ENCODE results near the gene HERC2. TPM values are rescaled to one million over a fixed set of nuclear protein-coding genes. Genes with fewer than 3 reads are reported as not detected.

The HERC2 gene
- polyA plus RNA-seq, 2 donors: 19.4 to 28.2 TPM

GRCh38 chr15:28099555-28100140 lies 222.3 kb downstream of the HERC2 start:
- H3K36me3 ChIP-seq (ENCODE audit: control insufficient read depth in 2 of 2, insufficient read depth in 2 of 2, low read length in 1 of 2): no peaks in the 10 kb centered on the region
- H3K9me3 ChIP-seq (ENCODE audit: control insufficient read depth in 2 of 2, insufficient read depth in 1 of 2, low read depth in 1 of 2, low read length in 1 of 2): peaks cover 0 to 3% of the 10 kb centered on the region in 2 donors
- H3K27ac ChIP-seq (ENCODE audit: low read depth in 2 of 2, low read length in 1 of 2): no peak overlapping the region
- no peaks in the 10 kb centered on the region for H3K27me3 ChIP-seq (ENCODE audit: control insufficient read depth in 1 of 2, insufficient read depth in 2 of 2, low read length in 2 of 2)
- peaks cover 8 to 15% of the 10 kb centered on the region in 2 donors for H3K4me1 ChIP-seq (ENCODE audit: control insufficient read depth in 2 of 2, insufficient read depth in 2 of 2, low read length in 1 of 2)
- peak overlapping the region in 1 of 2 donors; percentile 27 for H3K4me3 ChIP-seq (ENCODE audit: low read depth in 1 of 2, low read length in 2 of 2)
- WGBS, 2 donors: 20 to 22% methylated on average over 16 of the region's 16 CpGs

- WGBS, 2 donors: 6 to 10% methylated on average over 48 to 52 of the region's 52 CpGs
- peak within 1 kb of the TSS in 1 of 2 donors; percentile 27 for H3K4me3 ChIP-seq (ENCODE audit: low read depth in 1 of 2, low read length in 2 of 2)
- H3K36me3 ChIP-seq (ENCODE audit: control insufficient read depth in 2 of 2, insufficient read depth in 2 of 2, low read length in 1 of 2): no peaks in the 10 kb centered on the region
- H3K9me3 ChIP-seq (ENCODE audit: control insufficient read depth in 2 of 2, insufficient read depth in 1 of 2, low read depth in 1 of 2, low read length in 1 of 2): peaks cover 0 to 3% of the 10 kb centered on the region in 2 donors
- peaks cover 11 to 21% of the 10 kb centered on the region in 2 donors for H3K4me1 ChIP-seq (ENCODE audit: control insufficient read depth in 2 of 2, insufficient read depth in 2 of 2, low read length in 1 of 2)
- no peak within 1 kb of the TSS for H3K27ac ChIP-seq (ENCODE audit: low read depth in 2 of 2, low read length in 1 of 2)
- H3K27me3 ChIP-seq (ENCODE audit: control insufficient read depth in 1 of 2, insufficient read depth in 2 of 2, low read length in 2 of 2): no peaks in the 10 kb centered on the region
These were observed 223.0 kb downstream of the HERC2 start, which contains the start of gene OCA2 for GRCh38 chr15:28098766-28099554. Gene OCA2, minus strand, starts transcription at chr15:28099315. Its CDS starts 17,441 bp downstream, at chr15:28081874.

GRCh38 chr15:28098360-28098765 lies 223.6 kb downstream of the HERC2 start:
- Histone ChIP-seq H3K27ac (ENCODE audit: low read depth in 2 of 2, low read length in 1 of 2) (no peak overlapping the region), H3K27me3 (ENCODE audit: control insufficient read depth in 1 of 2, insufficient read depth in 2 of 2, low read length in 2 of 2) (no peaks in the 10 kb centered on the region), H3K36me3 (ENCODE audit: control insufficient read depth in 2 of 2, insufficient read depth in 2 of 2, low read length in 1 of 2) (no peaks in the 10 kb centered on the region), H3K9me3 (ENCODE audit: control insufficient read depth in 2 of 2, insufficient read depth in 1 of 2, low read depth in 1 of 2, low read length in 1 of 2) (peaks cover 0 to 3% of the 10 kb centered on the region in 2 donors), H3K4me3 (ENCODE audit: low read depth in 1 of 2, low read length in 2 of 2) (no peak overlapping the region), H3K4me1 (ENCODE audit: control insufficient read depth in 2 of 2, insufficient read depth in 2 of 2, low read length in 1 of 2) (peaks cover 11 to 21% of the 10 kb centered on the region in 2 donors)
- 70 to 74% methylated on average over 11 of the region's 11 CpGs for WGBS, 2 donors

DNA sequence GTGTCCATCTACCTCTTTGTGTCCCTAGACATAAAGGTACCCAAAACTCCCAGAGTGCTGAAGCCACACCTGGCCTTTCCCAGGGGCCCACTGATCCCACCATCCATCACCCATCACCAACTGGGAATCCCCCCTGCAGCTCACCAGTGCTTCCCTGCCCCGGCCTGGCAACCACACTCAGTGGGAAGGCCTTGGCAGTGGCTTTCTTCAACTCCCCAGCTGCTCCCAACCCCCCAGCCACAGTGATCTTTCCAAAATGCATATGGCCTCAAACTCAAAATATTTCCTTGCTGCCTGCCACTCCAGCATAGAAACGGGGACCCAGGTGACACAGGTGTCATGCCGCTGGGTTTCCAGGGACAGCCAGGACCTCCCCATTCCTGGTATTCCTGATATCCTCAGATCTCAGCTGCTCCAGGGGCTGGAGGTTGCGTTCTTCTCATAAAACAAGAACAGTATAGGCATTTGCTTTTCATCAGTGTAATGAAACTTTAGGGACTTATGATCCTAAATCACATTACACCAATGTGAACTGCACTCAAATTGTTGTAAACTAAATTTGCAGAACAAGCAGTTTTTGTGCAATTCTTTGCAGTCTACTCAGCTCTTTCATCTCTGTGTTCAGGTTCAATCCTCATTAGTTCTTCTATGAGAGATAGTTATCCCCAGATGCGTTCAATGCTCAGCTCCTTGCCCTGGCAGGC lies 224.2 kb downstream of the HERC2 start:
- Histone ChIP-seq H3K36me3 (ENCODE audit: control insufficient read depth in 2 of 2, insufficient read depth in 2 of 2, low read length in 1 of 2) (no peaks in the 10 kb centered on the region), H3K9me3 (ENCODE audit: control insufficient read depth in 2 of 2, insufficient read depth in 1 of 2, low read depth in 1 of 2, low read length in 1 of 2) (peaks cover 0 to 3% of the 10 kb centered on the region in 2 donors), H3K4me1 (ENCODE audit: control insufficient read depth in 2 of 2, insufficient read depth in 2 of 2, low read length in 1 of 2) (peaks cover 11 to 21% of the 10 kb centered on the region in 2 donors), H3K4me3 (ENCODE audit: low read depth in 1 of 2, low read length in 2 of 2) (no peak overlapping the region), H3K27ac (ENCODE audit: low read depth in 2 of 2, low read length in 1 of 2) (no peak overlapping the region), H3K27me3 (ENCODE audit: control insufficient read depth in 1 of 2, insufficient read depth in 2 of 2, low read length in 2 of 2) (no peaks in the 10 kb centered on the region)
- WGBS, 2 donors: 86 to 89% methylated on average over 5 of the region's 5 CpGs

DNA sequence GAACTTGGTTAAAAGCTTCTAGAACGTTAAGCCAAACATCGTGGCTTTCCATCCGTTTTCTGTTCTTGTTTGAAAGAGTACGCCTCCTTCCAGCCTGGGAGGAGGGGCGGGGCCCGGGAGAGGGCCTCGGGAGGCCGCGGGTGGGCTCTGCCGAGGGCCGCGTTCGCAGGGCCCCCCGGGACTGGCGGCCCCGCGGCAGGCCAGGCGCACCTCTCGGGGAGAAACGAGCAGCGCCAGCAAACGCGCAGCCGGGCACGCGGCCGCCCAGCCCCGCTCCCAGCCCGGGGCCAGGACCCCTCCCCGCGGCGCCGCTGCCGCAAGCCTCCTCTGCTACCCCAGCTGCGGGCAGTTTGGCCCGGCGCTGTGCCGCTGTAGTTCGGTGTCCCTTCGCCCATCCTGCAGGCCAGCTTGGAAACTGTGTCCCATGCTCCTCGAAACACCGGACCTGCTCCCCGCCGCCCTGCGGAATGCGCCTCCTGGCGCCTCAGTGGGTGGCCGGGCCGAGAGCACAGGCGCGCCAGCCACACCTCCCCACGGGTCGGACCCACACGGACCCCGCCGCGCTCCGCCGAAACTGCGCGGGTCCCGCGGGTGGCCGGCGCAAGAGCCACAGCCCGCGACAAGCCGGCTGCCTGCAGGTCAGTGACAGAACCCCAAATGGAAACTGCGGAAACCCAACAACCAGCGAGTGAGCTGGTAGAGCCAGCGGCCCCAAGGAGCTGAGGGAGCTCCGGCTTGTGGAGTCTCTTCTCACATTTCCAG lies 225.1 kb downstream of the HERC2 start:
- Histone ChIP-seq H3K4me3 (ENCODE audit: low read depth in 1 of 2, low read length in 2 of 2) (peak overlapping the region; percentile 42 to 45), H3K27ac (ENCODE audit: low read depth in 2 of 2, low read length in 1 of 2) (peak overlapping the region in 1 of 2 donors; percentile 18), H3K36me3 (ENCODE audit: control insufficient read depth in 2 of 2, insufficient read depth in 2 of 2, low read length in 1 of 2) (no peaks in the 10 kb centered on the region), H3K4me1 (ENCODE audit: control insufficient read depth in 2 of 2, insufficient read depth in 2 of 2, low read length in 1 of 2) (peaks cover 11 to 21% of the 10 kb centered on the region in 2 donors), H3K9me3 (ENCODE audit: control insufficient read depth in 2 of 2, insufficient read depth in 1 of 2, low read depth in 1 of 2, low read length in 1 of 2) (no peaks in the 10 kb centered on the region), H3K27me3 (ENCODE audit: control insufficient read depth in 1 of 2, insufficient read depth in 2 of 2, low read length in 2 of 2) (no peaks in the 10 kb centered on the region)
- 4 to 11% methylated on average over 64 to 72 of the region's 72 CpGs for WGBS, 2 donors

DNA sequence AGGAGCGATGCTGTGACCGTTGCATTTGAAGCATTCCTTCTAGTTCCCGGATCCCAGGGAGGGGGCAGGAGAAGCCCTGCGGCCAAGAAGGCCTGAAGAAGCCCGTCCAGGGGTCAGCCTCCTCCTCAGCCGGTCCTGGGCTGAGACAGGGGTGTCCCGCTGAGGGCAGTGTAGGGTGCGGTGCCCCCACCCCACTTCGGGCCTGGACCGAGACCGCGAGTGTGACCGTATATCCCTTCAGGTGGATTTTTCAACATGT lies 225.6 kb downstream of the HERC2 start:
- peak overlapping the region; percentile 18 to 40 for H3K27ac ChIP-seq (ENCODE audit: low read depth in 2 of 2, low read length in 1 of 2)
- H3K27me3 ChIP-seq (ENCODE audit: control insufficient read depth in 1 of 2, insufficient read depth in 2 of 2, low read length in 2 of 2): no peaks in the 10 kb centered on the region
- peaks cover 11 to 21% of the 10 kb centered on the region in 2 donors for H3K4me1 ChIP-seq (ENCODE audit: control insufficient read depth in 2 of 2, insufficient read depth in 2 of 2, low read length in 1 of 2)
- H3K4me3 ChIP-seq (ENCODE audit: low read depth in 1 of 2, low read length in 2 of 2): peak overlapping the region; percentile 42 to 45
- 2% methylated on average over 13 of the region's 13 CpGs for WGBS, 2 donors
- H3K9me3 ChIP-seq (ENCODE audit: control insufficient read depth in 2 of 2, insufficient read depth in 1 of 2, low read depth in 1 of 2, low read length in 1 of 2): no peaks in the 10 kb centered on the region
- no peaks in the 10 kb centered on the region for H3K36me3 ChIP-seq (ENCODE audit: control insufficient read depth in 2 of 2, insufficient read depth in 2 of 2, low read length in 1 of 2)

- H3K4me3 ChIP-seq (ENCODE audit: low read depth in 1 of 2, low read length in 2 of 2): peak overlapping the region; percentile 45 to 48
- H3K36me3 ChIP-seq (ENCODE audit: control insufficient read depth in 2 of 2, insufficient read depth in 2 of 2, low read length in 1 of 2): no peaks in the 10 kb centered on the region
- H3K27me3 ChIP-seq (ENCODE audit: control insufficient read depth in 1 of 2, insufficient read depth in 2 of 2, low read length in 2 of 2): no peaks in the 10 kb centered on the region
- H3K9me3 ChIP-seq (ENCODE audit: control insufficient read depth in 2 of 2, insufficient read depth in 1 of 2, low read depth in 1 of 2, low read length in 1 of 2): no peaks in the 10 kb centered on the region
- WGBS, 2 donors: 4 to 6% methylated on average over 51 to 76 of the region's 76 CpGs
- peak overlapping the region; percentile 93 to 95 for H3K27ac ChIP-seq (ENCODE audit: low read depth in 2 of 2, low read length in 1 of 2)
- peaks cover 11 to 21% of the 10 kb centered on the region in 2 donors for H3K4me1 ChIP-seq (ENCODE audit: control insufficient read depth in 2 of 2, insufficient read depth in 2 of 2, low read length in 1 of 2)
These were observed 227.1 kb downstream of the HERC2 start for GRCh38 chr15:28094732-28095521.

DNA sequence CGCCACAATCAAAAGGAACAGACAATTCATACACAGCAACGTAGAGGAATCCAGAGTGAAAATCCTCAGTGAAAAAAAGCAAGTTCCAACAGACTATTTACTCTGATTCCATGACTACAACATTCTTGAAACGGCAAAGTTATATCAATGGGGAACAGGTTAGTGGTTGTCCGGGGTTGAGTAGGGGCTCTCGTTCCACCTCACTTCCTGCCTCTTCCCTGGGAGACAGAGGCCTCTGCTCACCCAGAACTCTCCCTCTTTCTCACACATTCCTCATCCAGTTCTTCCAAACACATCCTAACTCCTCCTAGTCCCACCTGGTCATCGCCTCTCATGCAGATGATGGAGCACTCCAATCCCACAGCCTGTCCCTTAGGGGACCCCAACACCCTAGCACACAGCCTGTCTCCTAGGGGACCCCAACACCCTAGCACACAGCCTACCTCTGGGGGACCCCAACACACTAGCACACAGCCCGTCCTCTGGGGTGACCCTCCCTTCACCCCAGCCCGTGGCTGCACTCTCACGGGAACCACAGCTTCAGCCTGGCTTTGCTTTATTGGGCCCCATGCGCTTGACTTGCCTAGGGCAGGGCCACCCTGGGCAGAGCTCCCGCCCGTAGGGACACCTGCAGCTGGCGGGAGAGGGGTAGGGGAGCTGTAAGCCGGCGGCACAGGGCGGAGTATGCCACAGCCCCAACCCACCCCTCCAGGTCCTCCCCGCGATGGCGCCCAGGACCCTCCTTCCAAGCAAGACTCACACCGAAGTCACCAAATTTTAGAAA lies 228.0 kb downstream of the HERC2 start:
- WGBS, 2 donors: 51 to 54% methylated on average over 20 of the region's 20 CpGs
- Histone ChIP-seq H3K27ac (ENCODE audit: low read depth in 2 of 2, low read length in 1 of 2) (no peak overlapping the region), H3K4me1 (ENCODE audit: control insufficient read depth in 2 of 2, insufficient read depth in 2 of 2, low read length in 1 of 2) (peaks cover 5 to 16% of the 10 kb centered on the region in 2 donors), H3K9me3 (ENCODE audit: control insufficient read depth in 2 of 2, insufficient read depth in 1 of 2, low read depth in 1 of 2, low read length in 1 of 2) (no peaks in the 10 kb centered on the region), H3K4me3 (ENCODE audit: low read depth in 1 of 2, low read length in 2 of 2) (peak overlapping the region in 1 of 2 donors; percentile 45), H3K27me3 (ENCODE audit: control insufficient read depth in 1 of 2, insufficient read depth in 2 of 2, low read length in 2 of 2) (no peaks in the 10 kb centered on the region), H3K36me3 (ENCODE audit: control insufficient read depth in 2 of 2, insufficient read depth in 2 of 2, low read length in 1 of 2) (no peaks in the 10 kb centered on the region)
